K562 (cell line): ENCODE measurements around the gene ITSN1. TPM values are rescaled to one million over a fixed set of nuclear protein-coding genes. Genes with fewer than 3 reads are reported as not detected.

Experiments
- E2F3 ChIP-seq: fragments of 250-450 bp; sonication (Bioruptor Pico); IDR thresholded peaks from 2 replicates; pipeline ENCODE4 v1.4.0; 2020; ENCODE audit warnings: mild to moderate bottlenecking
- ELF4 ChIP-seq: fragments of 450-650 bp; formaldehyde crosslinking; IDR thresholded peaks from 2 replicates; pipeline ENCODE4 v1.4.0; 2022; ENCODE audit warnings: missing genetic modification characterization
- ETV1 ChIP-seq: fragments of 450-650 bp; conservative IDR thresholded peaks from 2 replicates; pipeline ENCODE4 v1.6.1; 2016; ENCODE audit warnings: missing genetic modification characterization, control low read depth, low read depth, missing compliant biosample characterization
- GABPA ChIP-seq: fragments of 200-800 bp; sonication (Bioruptor generic); conservative IDR thresholded peaks from 2 replicates; pipeline ENCODE4 v1.6.1; 2016; ENCODE audit warnings: low read depth, missing genetic modification characterization, missing compliant biosample characterization
- NONO ChIP-seq, 2 experiments: fragments of 200-400 bp in 1 of 2; fragments of 450-650 bp in 1 of 2; formaldehyde crosslinking in 1 of 2; IDR thresholded peaks; 2 replicates each; pipeline ENCODE4 v1.6.1; 2017; ENCODE audit warnings: low read depth in 2 of 2, mild to moderate bottlenecking in 2 of 2, moderate library complexity in 2 of 2, low read length in 1 of 2
- PBX2 ChIP-seq, 2 experiments: IDR thresholded peaks in 1 of 2; conservative IDR thresholded peaks in 1 of 2; 2 replicates each; pipeline ENCODE4 v1.6.1; 2016; ENCODE audit warnings: low read depth in 2 of 2, mild to moderate bottlenecking in 1 of 2, missing compliant biosample characterization in 1 of 2, missing genetic modification characterization in 1 of 2, moderate library complexity in 1 of 2
- PML ChIP-seq: IDR thresholded peaks from 2 replicates; pipeline ENCODE4 v1.6.1; 2012; ENCODE audit warnings: low read length, inconsistent platforms
- POU5F1 ChIP-seq: fragments of 150-350 bp; IDR thresholded peaks from 2 replicates; pipeline ENCODE4 v1.6.1; 2014; ENCODE audit warnings: borderline replicate concordance, low read length, low read depth, mild to moderate bottlenecking; ENCODE audit not compliant: partially characterized antibody
- REST ChIP-seq, 2 experiments: fragments of 450-650 bp; formaldehyde crosslinking in 1 of 2; IDR thresholded peaks; 2 replicates each; pipeline versions ENCODE4 v1.4.0 to v1.6.1; 2014 to 2020; ENCODE audit warnings: mild to moderate bottlenecking in 2 of 2, borderline replicate concordance in 1 of 2, low read depth in 1 of 2
- RFX1 ChIP-seq: fragments of 450-650 bp; IDR thresholded peaks from 2 replicates; pipeline ENCODE4 v1.6.1; 2016; ENCODE audit warnings: mild to moderate bottlenecking, moderate library complexity
- TCF7L2 ChIP-seq: fragments of 150-350 bp; IDR thresholded peaks from 2 replicates; pipeline ENCODE4 v1.6.1; 2016; ENCODE audit warnings: low read depth, mild to moderate bottlenecking, low read length, moderate library complexity
- ZNF511 ChIP-seq: sonication (generic); formaldehyde crosslinking; IDR thresholded peaks from 2 replicates; pipeline ENCODE4 v1.8.0; 2022; ENCODE audit warnings: mild to moderate bottlenecking, missing genetic modification reagents
- ZNF668 ChIP-seq: fragments of 250-450 bp; sonication (Bioruptor Pico); IDR thresholded peaks from 2 replicates; pipeline ENCODE4 v1.8.0; 2022; ENCODE audit warnings: mild to moderate bottlenecking, inconsistent platforms
- ZNF830 ChIP-seq: fragments of 250-450 bp; sonication (Bioruptor Pico); IDR thresholded peaks from 2 replicates; pipeline ENCODE4 v1.5.0; 2021; ENCODE audit warnings: mild to moderate bottlenecking
- polyA plus RNA-seq, 8 experiments: library from polyadenylated mRNA; depleted of rRNA in 4 of 8; stranded (reverse) in 5 of 8; unstranded in 3 of 8; fragments of >200 nt; fragmentation: Nextera tagmentation in 2 of 8; fragmentation: Illumina TruSeq in 1 of 8; extraction: Ambion mirVana in 2 of 8; extraction: Trizol in 1 of 8; gene quantifications; 2 replicates each; pipeline versions ENCODE4 v1.2.1 to v1.2.3, GENCODE V29; 2011 to 2014; ENCODE audit warnings: inconsistent platforms in 1 of 8, missing spikeins in 1 of 8
- total RNA-seq, 7 experiments: library from RNA; depleted of rRNA in 6 of 7; stranded (reverse); fragments of >200 nt in 6 of 7; fragmentation: Illumina TruSeq in 2 of 7; extraction: Trizol in 2 of 7; gene quantifications; 2 replicates each; pipeline versions ENCODE4 v1.2.1 to v1.2.3, GENCODE V29; 2011 to 2021; ENCODE audit warnings: low replicate concordance in 1 of 7

The ITSN1 gene
- total and polyA plus RNA-seq, 9 of the 15 experiments (the other 6 are each of a cell fraction or from before 2014, with no cell fraction given): 1.1 to 12.6 (median 4.8) TPM

- TF ChIP-seq POU5F1 (peak; percentile 62), ZNF511 (peak; percentile 87; the same call in 1 of the 2 replicates), E2F3 (peak; percentile 71), PBX2 (CRISPR knock-in tag; IDR thresholded peaks at IDR 0.05; ENCODE audit: low read depth) (peak; percentile 97), PBX2 (tag; conservative IDR thresholded peaks at IDR 0.05; ENCODE audit: low read depth) (peak; percentile 96), PML (peak; percentile 64), ZNF668 (0 out of 2 replicates have a peak, but pooled peaks have one; percentile 22), ZNF830 (CRISPR knock-in tag) (peak; percentile 85; the same call in 1 of the 2 replicates), REST (IDR thresholded peaks at IDR 0.05; ENCODE audit: borderline replicate concordance) (no peak), REST (CRISPR knock-in tag; IDR thresholded peaks at IDR 0.05; ENCODE audit: low read depth) (peak; percentile 30; the same call in 1 of the 2 replicates), ETV1 (0 out of 2 replicates have a peak, but pooled peaks have one; percentile 5), ELF4 (CRISPR knock-in tag) (peak; percentile 10; the same call in 1 of the 2 replicates), GABPA (tag) (peak; percentile 78), NONO (IDR thresholded peaks at IDR 0.05; ENCODE audit: low read depth in 2 of 2, low read length in 1 of 2) (peak in 1 of 2 experiments; percentile 36; a peak in 1 of 4 replicates), TCF7L2 (peak; percentile 66), RFX1 (peak; percentile 99)
These were observed 812 bp upstream of the ITSN1 start, which contains the start of gene CRYZL1 (continued) for GRCh38 chr21:33641352-33642026.
